ENCODE measurements around the gene HLA-DPA1. TPM values are rescaled to one million over a fixed set of nuclear protein-coding genes. Genes with fewer than 3 reads are reported as not detected.

Gene HLA-DPA1
- total RNA-seq, 1 experiment from 2014 or later: 0.69 TPM

DNA sequence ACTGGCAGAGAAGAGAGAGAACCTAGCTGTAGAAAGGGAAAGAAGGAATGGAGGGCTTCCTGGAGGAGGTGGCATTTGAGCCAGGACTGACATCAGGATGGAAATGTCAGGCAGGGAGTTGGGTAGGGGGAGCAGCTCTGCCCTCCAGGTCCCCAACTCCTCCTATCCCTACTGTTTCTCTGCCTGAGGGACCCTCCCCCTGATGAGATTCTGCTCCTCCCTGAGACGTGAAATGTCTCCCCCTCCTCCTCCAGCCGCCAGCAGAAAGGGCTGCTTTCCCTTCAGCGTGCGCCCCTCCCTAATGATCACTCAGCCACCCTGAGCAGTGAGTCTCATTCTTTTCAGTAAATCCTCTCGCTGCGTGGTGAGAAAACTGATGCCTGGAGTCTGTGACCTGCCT is 43.0 kb upstream of the HLA-DPA1 start:
- ATAC-seq (no peak), DNase-seq (ENCODE audit: low read depth, low spot score) (no peak)
- Histone ChIP-seq H3K36me3 (ENCODE audit: control insufficient read depth, insufficient read depth, low read length) (no peaks in the 10 kb centered on the region), H3K4me3 (ENCODE audit: low read depth in 2 of 2, low read length in 2 of 2) (0 out of 4 replicates have a peak overlapping the region, but pooled peaks of 1 of the 2 experiments have one; percentile 11), H3K4me1 (ENCODE audit: control insufficient read depth, insufficient read depth, low read length) (peaks cover 5% of the 10 kb centered on the region; the same call in 1 of the 2 replicates), H3K27ac (ENCODE audit: low read length) (no peak overlapping the region), H3K27me3 (ENCODE audit: control insufficient read depth, insufficient read depth, low read length) (peaks cover 27% of the 10 kb centered on the region), H3K9me3 (ENCODE audit: control insufficient read depth, insufficient read depth, low read depth, low read length) (no peaks in the 10 kb centered on the region)
- ChIA-PET CTCF (no interaction called here), POLR2A (no interaction called here)
- intact Hi-C loops (cut with micrococcal nuclease; ENCODE audit: unreplicated experiment) (no loop called here), in situ Hi-C loops (cut with HindIII; ENCODE audit: low pct_unique_long_range_greater_than_20kb, low sequenced_read_pairs) (no loop called here)
- TF ChIP-seq, protein P1, sequence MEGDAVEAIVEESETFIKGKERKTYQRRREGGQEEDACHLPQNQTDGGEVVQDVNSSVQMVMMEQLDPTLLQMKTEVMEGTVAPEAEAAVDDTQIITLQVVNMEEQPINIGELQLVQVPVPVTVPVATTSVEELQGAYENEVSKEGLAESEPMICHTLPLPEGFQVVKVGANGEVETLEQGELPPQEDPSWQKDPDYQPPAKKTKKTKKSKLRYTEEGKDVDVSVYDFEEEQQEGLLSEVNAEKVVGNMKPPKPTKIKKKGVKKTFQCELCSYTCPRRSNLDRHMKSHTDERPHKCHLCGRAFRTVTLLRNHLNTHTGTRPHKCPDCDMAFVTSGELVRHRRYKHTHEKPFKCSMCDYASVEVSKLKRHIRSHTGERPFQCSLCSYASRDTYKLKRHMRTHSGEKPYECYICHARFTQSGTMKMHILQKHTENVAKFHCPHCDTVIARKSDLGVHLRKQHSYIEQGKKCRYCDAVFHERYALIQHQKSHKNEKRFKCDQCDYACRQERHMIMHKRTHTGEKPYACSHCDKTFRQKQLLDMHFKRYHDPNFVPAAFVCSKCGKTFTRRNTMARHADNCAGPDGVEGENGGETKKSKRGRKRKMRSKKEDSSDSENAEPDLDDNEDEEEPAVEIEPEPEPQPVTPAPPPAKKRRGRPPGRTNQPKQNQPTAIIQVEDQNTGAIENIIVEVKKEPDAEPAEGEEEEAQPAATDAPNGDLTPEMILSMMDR (IDR thresholded peaks at IDR 0.05): no peak
- TF ChIP-seq POLR2AphosphoS5 (IDR thresholded peaks at IDR 0.05; ENCODE audit: low read depth, low read length) (no peak), SIN3A (IDR thresholded peaks at IDR 0.05; ENCODE audit: borderline replicate concordance, insufficient read depth, low read depth, low read length) (no peak)
- BruUV-seq (replicated peaks): no TSS peak

DNA sequence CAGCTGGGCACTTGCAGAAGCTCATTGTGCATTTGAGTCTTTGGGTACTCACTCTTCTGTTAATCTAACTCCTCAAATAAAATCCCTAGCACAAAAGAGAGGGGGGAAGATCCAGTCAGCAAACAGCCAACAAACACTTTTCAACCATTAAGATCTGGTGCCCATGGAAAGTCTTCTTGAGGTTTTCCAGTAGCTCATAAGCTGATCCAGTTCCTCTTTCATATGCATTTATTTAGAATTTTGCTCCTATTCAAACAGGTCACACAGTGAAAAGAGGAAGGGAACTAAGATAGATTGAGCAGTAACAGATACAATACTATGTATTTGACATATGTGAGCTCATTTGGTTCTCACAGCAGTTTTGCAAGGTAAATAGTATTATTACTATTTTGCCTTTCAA is 41.0 kb upstream of the HLA-DPA1 start:
- ChIA-PET POLR2A (no interaction called here), CTCF (no interaction called here)
- BruUV-seq (replicated peaks): no TSS peak
- no peaks in the 10 kb centered on the region for H3K36me3 ChIP-seq (ENCODE audit: control insufficient read depth, insufficient read depth, low read length)
- DNase-seq (ENCODE audit: low read depth, low spot score): no peak
- intact Hi-C loops (cut with micrococcal nuclease; ENCODE audit: unreplicated experiment) (no loop called here), in situ Hi-C loops (cut with HindIII; ENCODE audit: low pct_unique_long_range_greater_than_20kb, low sequenced_read_pairs) (no loop called here)
- H3K27ac ChIP-seq (ENCODE audit: low read length): no peak overlapping the region
- no peak for ATAC-seq
- H3K9me3 ChIP-seq (ENCODE audit: control insufficient read depth, insufficient read depth, low read depth, low read length): no peaks in the 10 kb centered on the region
- H3K4me1 ChIP-seq (ENCODE audit: control insufficient read depth, insufficient read depth, low read length): peaks cover 5% of the 10 kb centered on the region; the same call in 1 of the 2 replicates
- H3K27me3 ChIP-seq (ENCODE audit: control insufficient read depth, insufficient read depth, low read length): peaks cover 30% of the 10 kb centered on the region
- H3K4me3 ChIP-seq (ENCODE audit: low read depth in 2 of 2, low read length in 2 of 2): no peak overlapping the region
- TF ChIP-seq SIN3A (IDR thresholded peaks at IDR 0.05; ENCODE audit: borderline replicate concordance, insufficient read depth, low read depth, low read length) (no peak), POLR2AphosphoS5 (IDR thresholded peaks at IDR 0.05; ENCODE audit: low read depth, low read length) (no peak), TCF7L2 (IDR thresholded peaks at IDR 0.05; ENCODE audit: low read depth, low read length) (no peak)
- TF ChIP-seq, protein P1 (IDR thresholded peaks at IDR 0.05): no peak
- TF ChIP-seq, protein P2, sequence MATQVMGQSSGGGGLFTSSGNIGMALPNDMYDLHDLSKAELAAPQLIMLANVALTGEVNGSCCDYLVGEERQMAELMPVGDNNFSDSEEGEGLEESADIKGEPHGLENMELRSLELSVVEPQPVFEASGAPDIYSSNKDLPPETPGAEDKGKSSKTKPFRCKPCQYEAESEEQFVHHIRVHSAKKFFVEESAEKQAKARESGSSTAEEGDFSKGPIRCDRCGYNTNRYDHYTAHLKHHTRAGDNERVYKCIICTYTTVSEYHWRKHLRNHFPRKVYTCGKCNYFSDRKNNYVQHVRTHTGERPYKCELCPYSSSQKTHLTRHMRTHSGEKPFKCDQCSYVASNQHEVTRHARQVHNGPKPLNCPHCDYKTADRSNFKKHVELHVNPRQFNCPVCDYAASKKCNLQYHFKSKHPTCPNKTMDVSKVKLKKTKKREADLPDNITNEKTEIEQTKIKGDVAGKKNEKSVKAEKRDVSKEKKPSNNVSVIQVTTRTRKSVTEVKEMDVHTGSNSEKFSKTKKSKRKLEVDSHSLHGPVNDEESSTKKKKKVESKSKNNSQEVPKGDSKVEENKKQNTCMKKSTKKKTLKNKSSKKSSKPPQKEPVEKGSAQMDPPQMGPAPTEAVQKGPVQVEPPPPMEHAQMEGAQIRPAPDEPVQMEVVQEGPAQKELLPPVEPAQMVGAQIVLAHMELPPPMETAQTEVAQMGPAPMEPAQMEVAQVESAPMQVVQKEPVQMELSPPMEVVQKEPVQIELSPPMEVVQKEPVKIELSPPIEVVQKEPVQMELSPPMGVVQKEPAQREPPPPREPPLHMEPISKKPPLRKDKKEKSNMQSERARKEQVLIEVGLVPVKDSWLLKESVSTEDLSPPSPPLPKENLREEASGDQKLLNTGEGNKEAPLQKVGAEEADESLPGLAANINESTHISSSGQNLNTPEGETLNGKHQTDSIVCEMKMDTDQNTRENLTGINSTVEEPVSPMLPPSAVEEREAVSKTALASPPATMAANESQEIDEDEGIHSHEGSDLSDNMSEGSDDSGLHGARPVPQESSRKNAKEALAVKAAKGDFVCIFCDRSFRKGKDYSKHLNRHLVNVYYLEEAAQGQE (IDR thresholded peaks at IDR 0.05; ENCODE audit: insufficient read depth in 1 of 2, low read depth in 2 of 2, low read length in 1 of 2): no peak
